IPS-11a (cell line): ENCODE data around the gene UNK.

Experiments used
- H3K4me3 ChIP-seq: one replicate; pipeline ENCODE4 v1.5.1; 2013; ENCODE audit warnings: low read depth, low read length, control low read depth

Gene UNK

DNA sequence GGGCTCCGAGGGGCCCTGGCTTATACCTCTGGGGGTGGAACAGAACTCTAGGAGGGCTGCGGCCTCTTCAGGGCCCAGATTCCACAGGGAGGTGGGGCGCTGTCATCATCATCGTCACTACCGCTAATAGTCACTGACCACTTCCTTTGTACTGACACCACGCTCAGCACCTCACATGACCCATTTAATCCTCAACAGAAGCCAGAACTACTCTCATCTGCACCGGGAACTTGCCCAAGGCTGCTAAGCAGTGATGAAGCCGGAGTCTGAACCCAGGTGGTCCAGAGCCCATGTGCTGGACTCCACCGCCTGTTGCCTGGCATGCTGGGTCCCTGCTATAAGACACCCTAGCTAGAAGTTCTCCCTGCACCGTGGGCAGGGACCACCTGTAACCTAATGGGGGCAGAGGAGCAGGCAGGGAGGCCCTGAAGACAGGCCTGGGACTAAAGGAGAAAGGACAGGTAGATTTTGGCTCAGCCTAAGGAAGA is 47.6 kb downstream of the UNK start:
- H3K4me3 ChIP-seq, result no peak overlapping the region

DNA sequence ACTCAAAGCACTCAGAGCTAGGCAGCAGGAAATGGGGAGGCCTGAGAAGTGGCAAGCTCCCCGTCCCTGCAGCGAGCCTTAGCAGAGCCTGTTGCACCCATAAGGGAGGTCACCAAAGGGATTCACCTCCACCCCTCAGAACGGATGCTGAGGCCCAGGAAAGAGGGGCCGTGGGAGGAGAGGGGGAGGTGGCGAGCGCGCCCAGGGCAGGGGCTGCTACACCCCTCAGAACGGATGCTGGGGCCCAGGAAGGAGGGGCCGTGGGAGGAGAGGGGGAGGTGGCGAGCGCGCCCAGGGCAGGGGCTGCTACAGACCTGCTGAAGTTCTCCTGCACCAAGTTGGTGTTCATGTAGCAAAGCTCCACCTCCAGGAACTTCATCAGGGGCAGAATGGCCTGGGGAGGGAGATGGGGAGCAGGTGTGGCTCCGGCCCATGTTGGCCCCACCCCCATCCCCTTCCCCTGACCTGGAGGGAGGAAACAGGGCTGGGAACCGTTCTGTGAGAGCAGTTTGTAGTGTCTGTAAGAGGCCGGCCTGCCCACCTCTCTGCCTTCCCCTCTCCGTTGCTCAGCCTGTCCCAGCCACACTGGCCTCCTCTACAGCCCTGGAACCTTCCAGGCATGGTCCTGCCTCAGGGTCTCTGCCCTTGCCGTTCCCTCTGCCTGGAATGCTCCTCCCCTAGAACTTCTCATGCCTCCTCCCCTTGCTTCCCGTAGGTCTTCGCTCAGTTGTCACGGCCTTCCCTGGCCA is 48.2 kb downstream of the UNK start:
- no peak overlapping the region for H3K4me3 ChIP-seq

GRCh38 chr17:75834279-75834920 is 49.8 kb downstream of the UNK start:
- no peak overlapping the region for H3K4me3 ChIP-seq

DNA sequence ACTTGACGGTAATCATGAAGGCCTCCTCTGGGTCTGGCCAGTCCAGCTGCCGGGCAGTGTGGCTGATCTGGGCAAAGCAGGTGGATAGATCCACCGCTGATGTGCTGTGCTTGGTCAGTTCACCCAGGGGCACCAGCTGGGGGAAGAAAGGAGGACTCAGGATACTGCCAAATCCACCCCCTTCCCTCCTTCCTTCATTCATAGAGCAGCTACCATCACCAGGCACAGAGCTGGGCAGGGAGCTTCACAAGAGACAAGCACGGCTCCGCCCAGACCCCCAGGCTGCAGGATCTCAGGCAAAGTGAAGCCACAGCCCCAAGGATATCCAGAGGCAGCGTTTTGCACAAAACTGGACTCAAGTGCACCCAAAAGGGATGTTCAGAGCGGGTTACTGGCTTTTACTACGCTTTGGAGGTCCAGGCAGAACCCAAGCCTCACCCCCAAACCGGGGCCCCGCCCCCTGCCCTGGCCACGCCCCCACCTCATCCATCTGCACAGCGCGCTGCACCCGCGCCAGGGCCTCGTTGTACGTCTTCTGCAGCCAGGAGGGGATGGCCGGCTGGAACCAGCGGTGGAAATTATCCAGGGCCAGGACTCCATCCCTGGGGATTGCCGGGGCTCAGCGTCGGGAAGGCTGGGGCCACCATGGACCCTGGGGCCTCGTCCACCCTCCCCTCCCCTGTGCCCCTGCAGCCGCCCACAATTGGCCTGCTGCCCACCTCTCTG is 50.5 kb downstream of the UNK start:
- H3K4me3 ChIP-seq, result no peak overlapping the region

- no peak overlapping the region for H3K4me3 ChIP-seq
These were observed 51.0 kb downstream of the UNK start for GRCh38 chr17:75835654-75835987.

DNA sequence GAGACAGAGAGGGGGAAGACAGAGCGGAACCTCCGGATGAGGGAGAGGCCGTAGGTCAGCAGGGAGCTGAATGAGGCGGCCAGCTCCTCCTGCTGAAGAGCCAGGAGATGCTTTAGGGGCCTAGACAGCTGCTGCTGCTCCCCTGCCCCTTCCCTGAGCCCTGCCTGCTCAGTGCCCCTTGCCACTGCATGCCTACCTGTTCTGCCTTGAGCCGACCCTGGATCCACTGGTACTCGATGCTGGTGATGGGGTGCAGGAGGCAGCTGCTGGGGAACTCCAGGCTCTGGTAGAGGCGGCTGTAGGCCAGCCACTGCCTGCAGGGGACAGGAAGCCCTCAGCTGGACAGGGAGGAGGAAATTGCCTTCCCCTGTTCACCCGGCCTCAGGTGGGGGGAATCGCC is 52.0 kb downstream of the UNK start:
- H3K4me3 ChIP-seq, result no peak overlapping the region

DNA sequence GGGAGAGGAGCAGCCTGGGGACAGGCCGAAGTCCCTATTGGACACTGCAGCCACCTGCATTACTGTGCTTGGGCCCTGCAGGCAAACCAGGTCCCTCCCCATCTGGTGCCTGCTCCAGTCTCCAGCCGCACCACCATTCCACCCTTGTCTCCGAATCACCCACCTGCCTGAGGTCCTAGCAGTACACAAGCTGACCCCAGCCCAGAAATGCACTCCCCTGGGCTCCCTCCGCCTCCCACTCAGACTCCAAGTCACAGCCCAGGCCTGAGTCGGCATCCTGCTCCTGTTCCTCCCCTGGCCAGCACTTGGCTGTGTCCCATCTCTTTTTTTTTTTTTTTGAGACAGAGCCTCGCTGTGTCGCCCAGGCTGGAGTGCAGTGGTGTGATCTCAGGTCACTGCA is 53.3 kb downstream of the UNK start:
- no peak overlapping the region for H3K4me3 ChIP-seq

DNA sequence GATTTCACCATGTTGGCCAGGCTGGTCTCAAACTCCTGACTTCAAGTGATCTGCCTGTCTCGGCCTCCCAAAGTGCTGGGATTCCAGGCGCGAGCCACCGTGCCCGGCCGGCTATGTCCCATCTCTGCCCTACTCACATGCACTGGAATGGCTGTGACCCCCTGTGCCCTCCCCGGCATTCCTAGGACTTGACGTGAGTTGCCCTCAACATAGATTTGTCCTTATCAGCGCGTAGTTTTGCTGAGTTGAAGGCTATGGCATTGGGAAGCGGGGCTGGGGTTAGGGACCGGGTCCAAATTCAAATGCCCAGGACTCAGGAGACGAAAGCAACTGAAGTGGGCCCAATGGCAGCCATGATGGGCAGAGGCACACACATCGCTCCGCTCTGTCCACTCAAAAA is 53.8 kb downstream of the UNK start:
- H3K4me3 ChIP-seq, result no peak overlapping the region

GRCh38 chr17:75839942-75840798 is 55.6 kb downstream of the UNK start:
- no peak overlapping the region for H3K4me3 ChIP-seq

- no peak overlapping the region for H3K4me3 ChIP-seq
These were observed 56.2 kb downstream of the UNK start for GRCh38 chr17:75840799-75841164.

DNA sequence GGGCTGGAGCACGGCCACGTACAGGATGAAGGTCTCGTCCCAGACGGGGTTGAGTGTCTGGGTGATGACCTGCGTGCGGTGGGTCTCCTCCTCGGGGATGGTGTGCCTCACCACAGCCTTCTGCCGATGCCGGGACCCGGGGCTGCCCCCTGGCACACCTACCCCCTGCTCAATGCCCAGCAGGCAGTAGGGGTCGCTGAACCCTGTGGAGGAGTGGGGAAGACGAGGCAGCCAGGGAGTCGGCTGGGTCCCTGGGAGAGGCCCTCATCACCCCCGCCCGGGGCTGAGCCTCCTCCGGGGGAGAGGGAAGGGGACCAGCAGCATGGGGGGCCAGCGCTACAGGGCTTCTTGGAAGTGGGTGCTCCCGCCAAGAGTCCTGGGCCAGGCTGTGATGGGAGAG is 57.8 kb downstream of the UNK start:
- H3K4me3 ChIP-seq, result no peak overlapping the region

- H3K4me3 ChIP-seq, result no peak overlapping the region
These were observed 58.5 kb downstream of the UNK start for GRCh38 chr17:75842963-75843576.

- H3K4me3 ChIP-seq, result no peak within 1 kb of the TSS
These were observed 59.2 kb downstream of the UNK start, which contains the start of gene UNC13D for GRCh38 chr17:75843577-75844529. TSS of gene UNC13D (minus strand) at chr17:75844404. CDS start at chr17:75844337, 67 bp downstream.

- H3K4me3 ChIP-seq, result no peak overlapping the region
These were observed 60.0 kb downstream of the UNK start for GRCh38 chr17:75844530-75845057.

DNA sequence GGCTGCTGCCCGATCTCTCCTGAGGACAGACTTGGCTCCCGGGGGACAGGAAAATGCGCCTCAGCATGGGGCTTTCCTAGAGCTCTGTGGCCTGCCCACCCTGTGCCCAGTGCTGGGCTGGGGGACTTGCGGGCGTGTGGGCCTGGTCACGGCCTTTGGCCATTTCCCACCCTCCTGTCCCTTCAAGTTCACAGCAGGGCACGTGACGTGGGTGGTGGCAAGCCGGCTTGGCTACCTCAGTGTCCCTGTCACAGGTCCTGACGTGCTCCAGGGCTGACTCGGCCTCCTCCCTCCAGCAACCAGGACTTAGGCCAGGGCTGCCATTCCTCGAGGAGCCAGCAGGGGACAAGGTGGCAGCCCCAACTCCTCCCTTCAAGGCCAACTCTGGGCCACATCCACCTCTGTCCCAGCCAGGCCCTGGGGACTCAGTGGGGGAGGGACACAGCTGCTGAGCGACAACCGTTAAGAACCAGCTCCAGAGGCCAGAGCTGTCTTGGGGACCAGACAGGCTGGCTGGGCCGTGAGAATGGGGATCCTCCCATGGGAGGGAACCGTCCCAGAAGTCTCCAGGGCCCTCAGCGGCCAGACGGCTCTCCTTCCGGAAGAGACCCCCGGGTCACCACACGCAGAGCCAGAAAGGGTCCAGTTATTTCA is 60.6 kb downstream of the UNK start:
- H3K4me3 ChIP-seq, result no peak overlapping the region

- H3K4me3 ChIP-seq, result no peak overlapping the region
These were observed 61.5 kb downstream of the UNK start for GRCh38 chr17:75845933-75846691.

DNA sequence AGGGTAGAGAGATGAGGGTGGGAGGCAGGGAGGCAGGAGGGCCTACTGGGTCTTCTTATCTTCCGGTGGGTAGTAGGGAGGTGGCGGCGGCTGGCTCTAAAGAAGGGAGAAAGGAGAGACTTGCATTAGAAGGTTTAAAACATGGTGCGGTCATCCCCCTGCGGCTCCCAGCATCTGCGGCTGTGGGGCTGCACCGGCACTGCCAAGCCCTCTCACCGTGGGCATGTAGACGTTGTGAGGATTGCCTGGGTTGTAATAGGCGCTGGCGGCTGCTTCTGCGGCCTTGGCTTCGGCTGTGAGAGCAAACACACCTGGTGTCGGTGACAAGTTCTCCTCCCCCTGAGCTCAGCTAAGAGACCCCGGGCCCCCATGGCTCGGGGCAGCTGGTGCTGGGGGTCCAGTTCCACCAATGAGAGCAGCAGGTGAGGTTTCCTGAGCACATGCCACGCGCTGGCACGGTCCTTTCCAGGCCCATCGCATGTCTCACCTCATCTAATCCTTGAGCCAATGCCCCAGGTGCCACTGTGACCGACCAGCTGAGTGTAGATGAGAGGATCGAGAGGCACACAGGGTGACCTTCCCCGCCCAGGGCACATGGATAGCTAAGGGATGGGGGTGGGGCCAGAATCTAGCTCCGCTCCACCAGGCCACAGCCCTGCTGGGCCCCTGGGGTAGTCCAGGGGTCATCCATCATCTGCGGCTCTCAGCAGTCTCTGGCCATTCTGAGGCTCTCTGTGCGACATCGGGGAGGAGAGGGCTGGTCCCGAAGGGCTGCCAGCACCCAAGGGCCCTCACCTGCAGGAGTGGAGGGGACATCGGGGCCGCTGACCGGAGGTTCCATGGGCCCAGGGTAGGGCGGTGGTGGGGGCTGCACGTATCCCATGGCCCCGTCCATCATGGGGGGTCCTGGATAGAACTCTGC is 62.3 kb downstream of the UNK start:
- no peak overlapping the region for H3K4me3 ChIP-seq
